Left hindlimb (tissue), 1 donor: ENCODE results near the gene UBXN7.
A peak's percentile ranks its signal among the peaks of the same experiment; 100 is the strongest.
"Not testable (repeated sequence)": the region's sequence is repeated elsewhere in the genome, so short reads cannot be mapped to it uniquely, and the experiment has no call there.

ENCODE experiments used
- DNase-seq: peaks from one replicate; pipeline ENCODE4 v3.0.0-alpha.2; 2018

The UBXN7 gene, protein sequence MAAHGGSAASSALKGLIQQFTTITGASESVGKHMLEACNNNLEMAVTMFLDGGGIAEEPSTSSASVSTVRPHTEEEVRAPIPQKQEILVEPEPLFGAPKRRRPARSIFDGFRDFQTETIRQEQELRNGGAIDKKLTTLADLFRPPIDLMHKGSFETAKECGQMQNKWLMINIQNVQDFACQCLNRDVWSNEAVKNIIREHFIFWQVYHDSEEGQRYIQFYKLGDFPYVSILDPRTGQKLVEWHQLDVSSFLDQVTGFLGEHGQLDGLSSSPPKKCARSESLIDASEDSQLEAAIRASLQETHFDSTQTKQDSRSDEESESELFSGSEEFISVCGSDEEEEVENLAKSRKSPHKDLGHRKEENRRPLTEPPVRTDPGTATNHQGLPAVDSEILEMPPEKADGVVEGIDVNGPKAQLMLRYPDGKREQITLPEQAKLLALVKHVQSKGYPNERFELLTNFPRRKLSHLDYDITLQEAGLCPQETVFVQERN

DNA sequence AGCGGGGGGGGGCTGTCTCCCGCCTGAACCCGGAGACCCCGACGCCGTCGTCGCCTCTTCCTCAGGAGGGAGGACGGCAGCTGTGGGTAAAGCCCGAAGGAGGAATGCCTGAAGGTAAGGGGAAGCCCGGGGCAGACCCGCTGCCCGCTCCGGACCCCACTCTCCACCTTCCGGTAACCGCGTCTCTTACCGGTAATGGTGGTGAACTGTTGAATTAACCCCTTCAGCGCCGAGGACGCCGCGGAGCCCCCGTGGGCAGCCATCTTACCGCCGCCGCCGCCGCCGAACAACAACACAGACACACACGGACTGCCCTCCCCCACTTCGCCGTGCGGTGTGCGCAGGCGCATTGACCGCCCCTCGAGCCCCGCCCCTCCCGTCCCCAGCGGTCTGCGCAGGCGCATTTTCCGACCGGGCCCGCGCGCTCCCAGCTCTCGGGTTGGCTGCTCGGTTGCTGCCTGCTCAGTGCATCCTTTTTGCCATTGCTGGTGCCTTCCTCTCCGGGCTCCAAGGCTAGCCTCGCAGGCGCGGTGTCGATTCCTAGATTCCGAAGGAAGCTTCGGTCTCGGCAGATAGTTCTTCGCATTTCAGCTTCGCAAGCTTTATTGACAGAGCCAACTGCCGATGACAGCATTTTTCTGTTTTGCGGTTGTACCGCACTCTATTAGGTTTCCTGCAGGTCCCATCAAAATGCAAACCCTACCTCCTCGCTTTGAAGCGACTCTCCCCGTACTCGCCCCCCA lies at the start of gene UBXN7:
Gene UBXN7, minus strand, starts transcription at position 291 of the 743 bp plus-strand sequence. Its CDS starts 28 bp downstream, at position 263.
- DNase-seq: peak; percentile 98

DNA sequence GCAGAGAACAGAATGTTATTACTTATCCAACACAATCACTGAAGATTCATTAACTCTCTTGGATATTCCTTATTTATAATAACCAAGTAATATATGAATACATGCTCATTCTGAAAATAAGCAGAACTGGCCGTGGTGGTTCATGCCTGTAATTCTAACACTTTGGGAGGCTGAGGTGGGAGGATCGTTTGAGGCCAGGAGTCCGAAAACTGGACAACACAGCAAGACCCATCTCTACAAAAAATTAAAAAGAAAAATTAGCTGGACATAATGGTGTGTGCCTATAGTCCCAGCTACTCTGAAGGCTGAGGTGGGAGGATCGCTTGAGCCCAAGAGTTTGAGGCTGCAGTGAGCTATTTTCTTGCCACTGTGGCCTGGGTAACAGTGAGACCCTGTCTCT lies 45.5 kb upstream of the UBXN7 start:
- DNase-seq: no peak

DNA sequence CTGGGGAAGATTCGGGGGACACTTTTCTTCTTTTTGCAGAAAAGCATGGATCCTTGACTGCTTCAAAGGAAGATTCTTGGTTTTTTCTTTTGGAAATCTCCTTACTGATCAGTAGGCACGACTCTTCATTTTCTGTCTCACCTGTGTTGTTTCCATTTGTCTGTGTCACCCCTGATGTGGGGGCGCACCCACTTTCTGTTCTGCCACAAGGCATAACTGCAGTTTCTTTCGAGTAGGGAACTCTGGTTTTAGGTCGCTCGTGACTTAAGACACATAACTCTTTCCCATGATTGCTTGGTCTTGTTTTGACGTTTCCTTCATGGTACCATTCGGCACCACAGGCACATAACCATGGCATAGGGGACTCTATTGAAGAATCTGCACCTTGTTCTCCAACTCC lies 40.1 kb upstream of the UBXN7 start:
- no peak for DNase-seq

DNA sequence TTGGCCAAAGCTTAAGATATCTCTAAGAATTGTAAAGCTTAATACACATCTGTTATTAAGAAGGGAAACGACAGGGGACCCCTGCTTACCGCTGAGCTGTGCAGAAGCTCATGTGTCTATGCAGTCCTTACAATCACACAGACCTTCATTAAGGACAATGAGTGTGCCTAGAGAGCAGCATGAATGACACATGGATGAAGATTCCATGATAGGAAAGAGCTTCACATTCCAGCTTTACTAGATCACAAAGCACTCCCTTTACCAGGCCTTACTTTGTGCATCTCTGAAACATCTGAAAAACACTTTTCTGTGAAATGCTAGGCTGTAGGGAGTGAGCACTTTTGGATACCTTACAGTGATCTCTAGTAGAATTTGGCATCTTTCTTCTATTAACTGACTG lies 39.3 kb upstream of the UBXN7 start:
- no peak for DNase-seq

DNA sequence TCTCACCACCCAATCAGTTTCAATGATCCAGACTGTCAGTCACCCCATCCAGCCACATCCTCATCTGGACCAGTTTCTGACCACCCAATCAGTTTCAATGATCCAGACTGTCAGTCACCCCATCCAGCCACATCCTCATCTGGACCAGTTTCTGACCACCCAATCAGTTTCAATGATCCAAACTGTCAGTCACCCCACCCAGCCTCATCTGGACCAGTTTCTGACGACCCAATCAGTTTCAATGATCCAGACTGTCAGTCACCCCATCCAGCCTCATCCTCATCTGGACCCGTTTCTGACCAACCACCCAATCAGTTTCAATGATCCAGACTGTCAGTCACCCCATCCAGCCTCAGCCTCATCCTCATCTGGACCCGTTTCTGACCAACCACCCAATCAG lies 38.0 kb upstream of the UBXN7 start:
- DNase-seq: not testable (repeated sequence)

DNA sequence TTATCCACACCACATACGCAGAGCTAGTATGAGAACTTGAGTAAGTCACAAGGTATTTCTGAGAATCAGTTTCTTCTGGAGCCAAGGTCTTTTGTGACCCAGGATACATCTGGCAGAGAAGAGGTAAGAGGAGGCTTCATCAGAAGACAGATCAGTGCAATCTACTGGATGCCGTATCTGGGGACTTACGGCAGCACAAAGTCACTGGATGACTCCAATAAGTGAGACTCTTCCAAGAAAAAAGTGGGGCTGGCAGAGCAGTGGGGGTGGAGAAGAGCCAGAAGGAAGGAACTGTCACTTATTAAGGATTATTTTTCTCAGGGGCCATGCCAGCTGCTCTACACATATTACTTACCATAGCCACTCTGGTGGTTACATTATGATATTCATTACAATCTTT lies 31.6 kb upstream of the UBXN7 start:
- no peak for DNase-seq

DNA sequence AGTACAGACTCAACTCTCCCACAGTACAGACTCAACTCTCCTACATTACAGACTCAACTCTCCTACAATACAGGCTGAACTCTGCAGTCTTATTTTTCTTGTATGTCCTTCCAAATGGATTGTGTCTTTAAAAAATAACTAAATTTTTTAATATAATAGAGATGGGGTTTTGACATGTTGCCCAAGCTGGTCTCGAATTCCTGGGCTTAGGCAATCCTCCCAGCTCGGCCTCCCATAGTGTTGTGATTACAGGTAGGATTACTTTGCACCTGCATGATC lies 31.2 kb upstream of the UBXN7 start:
- no peak for DNase-seq

DNA sequence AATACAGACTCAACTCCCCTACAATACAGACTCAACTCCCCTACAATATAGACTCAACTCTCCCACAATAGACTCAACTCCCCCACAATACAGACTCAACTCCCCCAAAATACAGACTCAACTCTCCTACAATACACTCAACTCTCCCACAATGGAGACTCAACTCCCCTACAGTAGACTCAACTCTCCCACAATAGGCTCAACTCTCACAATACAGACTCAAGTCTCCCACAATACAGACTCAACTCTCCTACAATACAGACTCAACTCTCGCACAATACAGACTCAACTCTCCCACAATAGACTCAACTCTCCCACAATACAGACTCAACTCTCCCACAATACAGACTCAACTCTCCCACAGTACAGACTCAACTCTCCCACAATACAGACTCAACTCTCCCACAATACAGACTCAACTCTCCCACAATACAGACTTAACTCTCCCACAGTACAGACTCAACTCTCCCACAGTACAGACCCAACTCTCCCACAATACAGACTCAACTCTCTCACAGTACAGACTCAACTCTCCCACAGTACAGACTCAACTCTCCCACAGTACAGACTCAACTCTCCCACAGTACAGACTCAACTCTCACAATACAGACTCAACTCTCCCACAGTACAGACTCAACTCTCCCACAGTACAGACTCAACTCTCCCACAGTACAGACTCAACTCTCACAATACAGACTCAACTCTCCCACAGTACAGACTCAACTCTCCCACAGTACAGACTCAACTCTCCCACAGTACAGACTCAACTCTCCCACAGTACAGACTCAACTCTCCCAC lies 30.7 kb upstream of the UBXN7 start:
- not testable (repeated sequence) for DNase-seq

DNA sequence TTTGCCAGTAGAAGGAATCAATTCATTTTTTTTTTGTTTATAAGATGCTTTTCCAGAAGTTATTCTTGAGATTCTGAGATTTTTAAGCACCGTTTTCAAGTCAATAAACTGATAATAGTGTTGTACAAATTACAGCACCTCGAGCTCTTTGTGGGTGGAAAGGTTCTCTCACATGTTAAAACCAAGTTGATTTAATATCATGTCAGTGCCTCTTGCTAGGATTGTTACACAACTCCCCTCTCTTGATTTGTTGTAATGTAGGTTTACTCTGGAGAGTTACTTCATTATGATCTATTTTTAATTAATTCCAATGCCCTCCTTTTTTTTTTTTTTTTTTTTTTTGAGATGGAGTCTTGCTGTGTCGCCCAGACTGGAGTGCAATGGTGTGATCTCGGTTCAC lies 25.8 kb upstream of the UBXN7 start:
- no peak for DNase-seq

DNA sequence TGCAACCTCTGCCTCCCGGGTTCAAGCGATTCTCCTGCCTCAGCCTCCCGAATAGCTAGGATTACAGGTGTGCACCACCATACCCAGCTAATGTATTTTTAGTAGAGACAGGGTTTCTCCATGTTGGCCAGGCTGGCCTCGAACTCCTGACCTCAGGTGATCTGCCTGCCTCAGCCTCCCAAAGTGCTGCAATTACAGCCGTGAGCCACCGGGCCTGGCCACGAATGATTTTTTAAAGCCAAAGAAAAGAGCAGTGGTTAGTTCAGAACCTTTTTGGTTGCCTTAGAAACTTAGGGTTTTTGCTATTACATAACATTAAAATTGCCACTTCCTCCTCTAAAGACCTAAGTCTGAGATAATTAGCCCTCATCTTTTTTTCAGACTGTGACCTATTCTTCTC lies 25.2 kb upstream of the UBXN7 start:
- not testable (repeated sequence) for DNase-seq

DNA sequence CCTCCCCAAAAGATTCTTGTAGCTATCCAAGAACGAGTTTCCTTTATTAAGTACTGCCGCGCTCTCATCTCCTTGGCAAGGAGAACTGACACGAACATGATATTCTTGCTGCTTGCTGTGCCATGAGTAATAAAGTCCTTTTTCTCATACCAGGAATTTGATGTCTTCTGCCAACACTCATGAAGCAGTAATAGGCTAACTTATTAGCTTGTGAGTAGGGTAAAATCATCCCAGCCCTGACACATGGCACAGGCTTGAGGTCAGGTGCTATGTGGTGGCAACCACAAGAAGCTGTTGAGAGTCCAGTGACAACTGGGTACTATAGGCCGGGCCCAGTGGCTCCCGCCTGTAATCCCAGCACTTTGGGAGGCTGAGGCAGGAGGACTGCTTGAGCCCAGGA lies 22.7 kb upstream of the UBXN7 start:
- DNase-seq: no peak

DNA sequence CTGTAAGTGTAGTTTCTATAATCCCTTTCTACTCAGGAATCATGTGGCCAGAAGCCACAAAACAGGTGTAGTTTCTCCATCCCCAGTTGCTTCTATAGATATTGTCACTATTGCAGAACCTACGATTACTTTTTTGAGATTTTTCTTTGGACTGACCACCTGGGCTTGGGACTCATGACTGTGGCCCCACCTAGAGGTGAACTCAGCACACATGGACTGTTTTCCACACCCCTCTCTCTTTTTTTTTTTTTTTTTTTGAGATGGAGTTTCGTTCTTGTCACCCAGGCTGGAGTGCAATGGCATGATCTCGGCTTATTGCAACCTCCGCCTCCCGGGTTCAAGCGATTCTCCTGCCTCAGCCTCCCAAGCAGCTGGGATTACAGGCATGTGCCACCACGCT lies 13.2 kb upstream of the UBXN7 start:
- not testable (repeated sequence) for DNase-seq

DNA sequence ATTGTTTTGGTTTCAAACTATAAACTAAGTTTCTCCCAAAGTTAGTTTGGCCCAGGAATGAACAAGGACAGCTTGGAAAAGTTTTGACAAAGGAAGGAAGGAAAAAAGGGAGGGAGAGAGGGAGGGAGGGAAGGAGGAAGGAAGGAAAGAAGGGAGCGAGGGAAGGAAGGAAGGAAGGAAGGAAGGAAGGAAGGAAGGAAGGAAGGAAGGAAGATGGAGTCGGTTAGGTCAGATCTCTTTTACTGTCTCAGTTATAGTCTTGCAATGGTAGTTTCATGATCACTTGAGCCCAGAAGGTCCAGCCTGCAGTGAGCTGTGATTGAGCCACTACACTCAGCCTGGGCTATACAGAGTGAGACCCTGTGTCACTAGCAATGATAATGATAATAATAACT lies 12.3 kb upstream of the UBXN7 start:
- DNase-seq: no peak

DNA sequence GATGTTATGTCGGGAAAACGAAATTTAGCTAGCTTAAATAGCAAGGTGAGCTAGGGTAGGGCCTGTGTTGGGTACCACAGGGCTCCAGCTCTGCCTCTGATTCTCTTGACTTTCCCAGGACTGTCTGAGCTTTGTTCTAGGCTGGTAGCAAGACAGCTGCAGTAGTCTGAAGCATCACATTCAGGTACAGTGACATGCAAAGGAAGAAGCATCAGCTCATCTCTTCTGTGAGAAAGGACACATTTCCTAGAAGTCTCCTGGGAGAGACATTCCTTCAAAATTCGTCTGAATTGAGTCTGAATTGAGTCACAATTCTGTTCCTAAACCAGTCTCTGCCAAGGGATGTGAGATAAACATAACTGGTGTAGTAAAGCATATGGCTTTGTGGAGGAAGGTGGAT lies 8.5 kb upstream of the UBXN7 start:
- DNase-seq: no peak

DNA sequence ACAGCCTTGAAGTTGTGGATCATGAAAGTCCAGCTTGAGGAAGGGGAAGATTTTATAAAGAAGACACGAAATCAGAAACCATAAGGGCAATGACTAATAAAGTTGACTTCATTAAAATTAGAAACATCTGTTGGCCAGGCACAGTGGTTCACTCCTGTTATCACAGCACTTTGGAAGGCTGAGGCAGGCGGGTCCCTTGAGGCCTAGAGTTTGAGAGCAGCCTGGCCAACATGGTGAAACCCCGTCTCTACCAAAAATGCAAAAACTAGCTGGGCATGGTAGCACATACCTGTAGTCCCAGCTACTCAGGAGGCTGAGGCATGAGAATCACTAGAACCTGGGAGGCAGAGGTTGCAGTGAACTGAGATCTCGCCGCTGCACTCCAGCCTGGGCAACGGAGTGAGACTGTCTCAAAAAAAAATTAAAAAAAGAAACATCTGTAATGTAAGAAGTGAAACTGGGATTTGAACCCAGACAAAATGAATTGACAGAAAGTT lies 7.9 kb upstream of the UBXN7 start:
- DNase-seq: no peak

DNA sequence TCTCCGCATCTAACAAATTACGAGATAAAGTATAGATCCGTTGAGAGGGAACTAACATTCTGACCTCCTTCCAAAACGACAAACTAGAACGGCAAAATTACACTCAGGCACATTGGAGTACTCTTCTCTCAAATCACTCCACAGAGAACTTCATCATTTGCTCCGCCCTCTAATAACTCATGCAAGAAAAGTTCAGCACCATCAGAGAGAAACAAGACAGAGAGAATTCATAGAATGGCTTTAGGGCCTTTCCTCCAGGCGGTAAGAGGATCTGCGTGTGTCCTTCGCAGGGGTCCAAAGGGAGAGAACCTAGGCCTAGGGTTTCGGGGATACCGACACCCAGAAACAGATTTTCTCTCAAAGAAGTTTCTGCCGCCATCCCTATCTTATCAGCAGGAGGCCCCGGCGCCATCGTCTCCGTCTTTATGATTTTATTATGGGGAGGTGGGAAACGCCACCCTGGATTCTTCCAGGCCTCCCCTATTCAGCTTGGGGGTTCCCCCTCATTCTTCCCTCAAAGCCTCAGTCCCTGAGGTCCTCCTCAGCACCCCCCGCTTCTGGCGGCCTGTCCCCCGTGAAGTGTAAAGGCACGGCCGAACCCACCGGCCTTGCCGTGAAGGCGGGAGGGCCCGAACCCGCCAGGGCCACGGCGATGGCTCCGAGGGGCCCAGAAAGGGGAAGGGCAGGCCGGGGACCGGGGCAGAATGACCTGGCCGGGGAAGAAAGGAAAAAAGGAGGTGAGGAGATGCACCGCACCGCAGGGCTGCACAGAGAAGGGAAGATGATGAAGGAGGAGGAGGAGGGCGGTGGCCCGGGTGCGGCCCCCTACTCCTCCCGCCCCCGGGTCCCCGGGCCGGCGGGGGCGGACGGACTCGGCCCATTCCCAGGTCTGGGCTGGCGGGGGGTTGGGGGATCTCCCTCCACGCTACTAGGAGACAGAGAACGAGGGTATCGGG lies 768 bp downstream of the UBXN7 start:
- peak; percentile 68 for DNase-seq

DNA sequence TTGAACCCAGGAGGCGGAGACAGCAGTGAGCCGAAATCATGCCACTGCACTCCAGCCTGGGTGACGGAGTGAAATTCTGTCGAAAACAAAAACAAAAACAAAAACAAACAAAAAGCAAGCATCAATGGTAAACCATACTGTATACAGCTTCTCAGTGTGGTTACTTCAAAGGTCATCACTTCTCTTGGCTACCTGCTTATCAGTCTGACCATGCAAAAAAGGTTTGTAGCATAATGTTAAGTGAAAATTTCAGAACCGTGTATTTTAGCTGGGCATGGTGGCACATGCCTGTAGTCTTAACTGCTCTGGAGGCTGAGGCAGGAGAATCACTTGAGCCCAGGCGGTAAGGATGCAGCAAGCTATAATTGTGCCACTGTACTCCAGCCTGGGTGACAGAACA lies 4.2 kb downstream of the UBXN7 start:
- no peak for DNase-seq

DNA sequence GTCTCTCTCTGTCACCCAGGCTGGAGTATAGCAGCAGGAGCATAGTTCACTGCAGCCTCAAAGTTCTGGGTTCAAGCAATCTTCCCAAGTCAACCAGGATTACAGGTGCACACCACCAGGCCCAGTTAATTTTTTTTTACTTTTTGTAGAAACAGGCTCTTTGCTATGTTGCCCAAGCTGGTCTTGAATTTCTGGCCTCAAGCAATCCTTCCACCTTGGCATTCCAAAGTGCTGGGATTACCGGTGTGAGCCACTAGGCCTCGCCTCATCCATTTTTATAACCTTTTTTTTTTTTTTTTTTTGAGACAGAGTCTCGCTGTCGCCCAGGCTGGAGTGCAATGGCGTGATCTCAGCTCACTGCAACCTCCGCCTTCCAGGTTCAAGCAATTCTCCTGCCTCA lies 7.8 kb downstream of the UBXN7 start:
- DNase-seq: not testable (repeated sequence)

DNA sequence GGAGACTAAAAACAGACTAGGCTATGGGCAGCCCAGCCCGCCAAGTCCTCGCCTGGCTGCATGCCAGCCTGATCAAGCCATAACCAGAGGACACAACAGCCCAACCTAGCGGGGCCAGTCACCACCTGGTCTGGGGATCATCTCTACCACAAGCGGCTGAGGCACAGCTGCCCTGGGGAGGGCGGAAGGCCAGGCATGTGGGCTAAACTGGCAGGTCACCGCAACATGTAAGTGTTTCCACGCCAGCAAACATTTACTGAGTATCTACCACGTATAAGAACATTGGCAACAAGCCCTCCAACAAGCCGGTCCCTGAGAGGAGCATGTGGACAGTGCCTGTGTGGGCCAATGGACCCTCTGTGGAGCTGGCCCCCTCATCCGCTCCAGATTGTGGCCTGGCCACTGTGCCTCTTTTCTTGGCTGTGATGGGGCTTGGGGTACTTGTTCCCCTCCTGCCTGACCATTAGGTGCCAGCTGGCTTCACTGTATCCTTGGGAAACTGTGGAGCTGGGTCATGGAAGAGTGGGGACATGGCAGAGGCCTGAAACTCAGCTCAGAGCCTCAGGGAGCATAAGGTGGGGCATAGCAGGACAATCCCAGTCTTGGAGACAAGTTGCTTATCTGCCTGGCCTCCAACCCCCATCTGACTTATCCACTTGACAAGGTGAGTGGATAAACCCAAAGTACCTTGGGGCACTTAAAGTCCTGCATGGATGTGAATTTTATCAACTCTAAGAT lies 9.0 kb downstream of the UBXN7 start:
- peak; percentile 65 for DNase-seq

DNA sequence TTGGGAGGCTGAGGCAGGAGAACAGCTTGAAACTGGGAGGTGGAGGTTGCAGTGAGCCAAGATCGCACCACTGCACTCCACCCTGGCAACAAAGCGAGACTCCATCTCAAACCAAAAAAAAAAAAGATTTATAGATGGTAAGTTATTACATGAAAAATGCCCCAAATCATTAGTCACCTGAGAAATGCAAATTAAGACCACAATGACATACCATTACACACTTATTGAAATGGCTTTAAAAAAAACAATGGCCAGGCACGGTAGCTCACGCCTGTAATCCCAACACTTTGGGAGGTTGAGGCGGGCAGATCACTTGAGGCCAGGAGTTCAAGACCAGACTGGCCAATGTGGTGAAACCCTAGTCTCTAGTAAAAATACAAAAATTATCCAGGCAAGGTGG lies 10.6 kb downstream of the UBXN7 start:
- DNase-seq: not testable (repeated sequence)

DNA sequence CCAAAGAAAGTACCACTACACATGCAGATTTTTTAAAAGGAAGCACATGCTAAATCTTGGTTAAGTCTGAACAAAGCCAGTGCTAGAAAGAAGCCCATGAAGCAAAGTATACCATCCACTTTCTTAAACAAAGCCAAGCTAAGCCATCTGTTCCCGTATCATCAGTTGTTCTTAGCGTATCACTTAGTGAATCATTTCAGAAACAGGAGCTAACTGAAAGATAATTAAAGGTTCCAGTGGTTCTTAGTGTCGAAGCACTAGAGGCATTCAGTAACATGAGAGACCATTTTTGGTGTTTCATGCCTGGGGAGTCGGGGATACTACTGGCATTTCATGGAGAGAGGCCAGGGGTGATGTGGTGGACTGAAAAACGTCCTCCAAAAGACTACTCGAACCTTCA lies 12.8 kb downstream of the UBXN7 start:
- no peak for DNase-seq
